Suprapubic skin (tissue), 4 donors: ENCODE results near the gene NACAD. TPM values are rescaled to one million over a fixed set of nuclear protein-coding genes. Genes with fewer than 3 reads are reported as not detected.
A peak's percentile ranks its signal among the peaks of the same experiment; 100 is the strongest.

Source experiments
- DNase-seq, 2 donors: peaks; one replicate each; pipeline ENCODE4 v3.0.0-alpha.2; 2019; ENCODE audit warnings: low spot score in 2 of 2
- H3K27ac ChIP-seq: fragments of 200-600 bp; sonication (generic); one replicate; pipeline ENCODE4 v1.5.1; 2019
- H3K27me3 ChIP-seq: fragments of 200-600 bp; sonication (generic); one replicate; pipeline ENCODE4 v1.5.1; 2019
- H3K36me3 ChIP-seq: fragments of 200-600 bp; sonication (generic); one replicate; pipeline ENCODE4 v1.5.1; 2019
- H3K4me1 ChIP-seq: fragments of 200-600 bp; sonication (generic); one replicate; pipeline ENCODE4 v1.5.1; 2019
- H3K4me3 ChIP-seq: fragments of 200-600 bp; sonication (generic); one replicate; pipeline ENCODE4 v1.5.1; 2019; ENCODE audit warnings: mild to moderate bottlenecking
- H3K9me3 ChIP-seq: fragments of 200-600 bp; sonication (generic); one replicate; pipeline ENCODE4 v1.5.1; 2019
- CTCF ChIP-seq, 2 donors: fragments of 200-600 bp in 1 of 2; fragments of 450-650 bp in 1 of 2; sonication (generic) in 1 of 2; IDR thresholded peaks; one replicate each; pipeline ENCODE4 v1.5.1; 2016 to 2019; ENCODE audit warnings: antibody characterized with exemption in 2 of 2, mild to moderate bottlenecking in 1 of 2, moderate library complexity in 1 of 2
- EP300 ChIP-seq: sonication (generic); formaldehyde crosslinking; IDR thresholded peaks from one replicate; pipeline ENCODE4 v1.6.1; 2017; ENCODE audit warnings: antibody characterized with exemption
- POLR2A ChIP-seq, 2 donors: fragments of 450-650 bp; IDR thresholded peaks; one replicate each; pipeline ENCODE4 v1.6.1; 2017; ENCODE audit warnings: antibody characterized with exemption in 2 of 2, mild to moderate bottlenecking in 2 of 2, moderate library complexity in 2 of 2
- POLR2AphosphoS5 ChIP-seq, 3 donors: sonication (generic); formaldehyde crosslinking; IDR thresholded peaks; one replicate each; pipeline ENCODE4 v1.6.1; 2017; ENCODE audit warnings: antibody characterized with exemption in 3 of 3
- WGBS: methylation state at CpG from one replicate; pipeline ENCODE4 v1.1.5; 2018; 5-methylcytosine and 5-hydroxymethylcytosine counted together
- total RNA-seq, 4 donors: library from RNA; depleted of rRNA; stranded (reverse); fragments of >200 nt; gene quantifications; one replicate each; pipeline ENCODE4 v1.1.0, GENCODE V29; 2016

The NACAD gene
- total RNA-seq, 4 donors from 2014 or later: 0.76 to 1.4 (median 1.0) TPM

- no CpG with 5 or more reads among the region's 10 CpGs for WGBS
- Histone ChIP-seq H3K9me3 (no peaks in the 10 kb centered on the region), H3K27me3 (no peaks in the 10 kb centered on the region), H3K4me3 (no peak overlapping the region), H3K4me1 (no peaks in the 10 kb centered on the region), H3K27ac (no peak overlapping the region), H3K36me3 (peaks cover 1% of the 10 kb centered on the region)
- TF ChIP-seq POLR2AphosphoS5 (IDR thresholded peaks at IDR 0.05) (no peak), POLR2A (IDR thresholded peaks at IDR 0.05) (no peak), EP300 (no peak), CTCF (IDR thresholded peaks at IDR 0.05) (no peak)
- peak in 1 of 2 donors; percentile 71 for DNase-seq
Observed at GRCh38 chr7:45082831-45083331, 5.9 kb downstream of the NACAD start.

GRCh38 chr7:45082031-45082830 is 6.5 kb downstream of the NACAD start:
- Histone ChIP-seq H3K27ac (no peak overlapping the region), H3K27me3 (no peaks in the 10 kb centered on the region), H3K36me3 (peaks cover 6% of the 10 kb centered on the region), H3K9me3 (no peaks in the 10 kb centered on the region), H3K4me1 (no peaks in the 10 kb centered on the region), H3K4me3 (no peak overlapping the region)
- WGBS: 83% methylated on average over 5 of the region's 18 CpGs
- DNase-seq: peak in 1 of 2 donors; percentile 73
- TF ChIP-seq CTCF (IDR thresholded peaks at IDR 0.05) (no peak), POLR2AphosphoS5 (IDR thresholded peaks at IDR 0.05) (no peak), POLR2A (IDR thresholded peaks at IDR 0.05) (no peak), EP300 (no peak)

- peak in 1 of 2 donors; percentile 64 for DNase-seq
- H3K4me1 ChIP-seq: no peaks in the 10 kb centered on the region
- peaks cover 12% of the 10 kb centered on the region for H3K36me3 ChIP-seq
- no peaks in the 10 kb centered on the region for H3K27me3 ChIP-seq
- H3K9me3 ChIP-seq: no peaks in the 10 kb centered on the region
- TF ChIP-seq POLR2A (IDR thresholded peaks at IDR 0.05) (no peak), EP300 (no peak), POLR2AphosphoS5 (IDR thresholded peaks at IDR 0.05) (no peak), CTCF (IDR thresholded peaks at IDR 0.05) (no peak)
- H3K27ac ChIP-seq: no peak overlapping the region
- H3K4me3 ChIP-seq: no peak overlapping the region
- no CpG with 5 or more reads among the region's 9 CpGs for WGBS
Observed at GRCh38 chr7:45081670-45081974, 7.1 kb downstream of the NACAD start.

- H3K27me3 ChIP-seq: no peaks in the 10 kb centered on the region
- no peaks in the 10 kb centered on the region for H3K4me1 ChIP-seq
- H3K9me3 ChIP-seq: no peaks in the 10 kb centered on the region
- DNase-seq: peak in 1 of 2 donors; percentile 49
- 91% methylated on average over 7 of the region's 14 CpGs for WGBS
- H3K36me3 ChIP-seq: peaks cover 17% of the 10 kb centered on the region
- no peak overlapping the region for H3K4me3 ChIP-seq
- TF ChIP-seq CTCF (IDR thresholded peaks at IDR 0.05): no peak
- no peak for TF ChIP-seq POLR2A (IDR thresholded peaks at IDR 0.05)
- no peak for TF ChIP-seq EP300
- TF ChIP-seq POLR2AphosphoS5 (IDR thresholded peaks at IDR 0.05): no peak
- H3K27ac ChIP-seq: no peak overlapping the region
Observed at GRCh38 chr7:45080958-45081669, 7.7 kb downstream of the NACAD start.
